ENCODE results near the gene ASTN2.

DNA sequence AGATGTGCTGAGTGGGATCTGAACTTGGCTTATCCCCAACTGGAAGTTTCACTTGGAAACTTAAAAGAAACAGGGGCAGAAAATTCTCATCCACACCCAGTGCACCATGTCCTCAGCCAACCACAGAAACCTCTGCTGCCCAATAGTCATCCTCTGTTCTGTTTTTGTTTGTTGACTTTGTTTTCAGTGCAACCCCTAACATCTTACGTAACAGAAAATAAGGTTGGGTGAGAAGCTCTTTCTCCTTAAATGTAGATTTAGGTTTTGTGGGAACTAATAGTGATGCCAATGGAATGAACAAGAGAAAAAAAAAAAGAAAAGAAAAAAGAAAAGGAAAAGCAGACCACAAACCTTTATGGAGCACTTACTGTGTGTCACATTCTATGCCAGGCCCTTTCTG is 998.4 kb downstream of the ASTN2 start:
- TF ChIP-seq, protein P1, sequence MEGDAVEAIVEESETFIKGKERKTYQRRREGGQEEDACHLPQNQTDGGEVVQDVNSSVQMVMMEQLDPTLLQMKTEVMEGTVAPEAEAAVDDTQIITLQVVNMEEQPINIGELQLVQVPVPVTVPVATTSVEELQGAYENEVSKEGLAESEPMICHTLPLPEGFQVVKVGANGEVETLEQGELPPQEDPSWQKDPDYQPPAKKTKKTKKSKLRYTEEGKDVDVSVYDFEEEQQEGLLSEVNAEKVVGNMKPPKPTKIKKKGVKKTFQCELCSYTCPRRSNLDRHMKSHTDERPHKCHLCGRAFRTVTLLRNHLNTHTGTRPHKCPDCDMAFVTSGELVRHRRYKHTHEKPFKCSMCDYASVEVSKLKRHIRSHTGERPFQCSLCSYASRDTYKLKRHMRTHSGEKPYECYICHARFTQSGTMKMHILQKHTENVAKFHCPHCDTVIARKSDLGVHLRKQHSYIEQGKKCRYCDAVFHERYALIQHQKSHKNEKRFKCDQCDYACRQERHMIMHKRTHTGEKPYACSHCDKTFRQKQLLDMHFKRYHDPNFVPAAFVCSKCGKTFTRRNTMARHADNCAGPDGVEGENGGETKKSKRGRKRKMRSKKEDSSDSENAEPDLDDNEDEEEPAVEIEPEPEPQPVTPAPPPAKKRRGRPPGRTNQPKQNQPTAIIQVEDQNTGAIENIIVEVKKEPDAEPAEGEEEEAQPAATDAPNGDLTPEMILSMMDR (IDR thresholded peaks at IDR 0.05), result no peak
- no peak for TF ChIP-seq POLR2A (IDR thresholded peaks at IDR 0.05)

Data from Peyer's patch (tissue), 4 donors.